HG02981 (cell line): Measurements from ENCODE around the gene CRLF2.
"Not testable (repeated sequence)": the region's sequence is repeated elsewhere in the genome, so short reads cannot be mapped to it uniquely, and the experiment has no call there.

ENCODE experiments used
- ATAC-seq: cut with Tn5 transposase; IDR thresholded peaks from one replicate; pipeline ENCODE4 v1.9.1; 2021; ENCODE audit warnings: mild to moderate bottlenecking, moderate library complexity; ENCODE audit not compliant: unreplicated experiment

The CRLF2 gene

GRCh38 chrX:1169189-1169588 is 43.3 kb downstream of the CRLF2 start:
- ATAC-seq = no peak

- no peak for ATAC-seq
Observed at GRCh38 chrX:1167918-1168481, 44.4 kb downstream of the CRLF2 start.

GRCh38 chrX:1167466-1167865 is 45.0 kb downstream of the CRLF2 start:
- no peak for ATAC-seq

GRCh38 chrX:1165535-1166196 is 46.8 kb downstream of the CRLF2 start:
- no peak for ATAC-seq

GRCh38 chrX:1164322-1165288 is 47.8 kb downstream of the CRLF2 start:
- no peak for ATAC-seq

- no peak for ATAC-seq
Observed at GRCh38 chrX:1163231-1163630, 49.2 kb downstream of the CRLF2 start.

GRCh38 chrX:1162119-1162916 is 50.1 kb downstream of the CRLF2 start:
- ATAC-seq = no peak

- no peak for ATAC-seq
Observed at GRCh38 chrX:1159548-1159947, 52.9 kb downstream of the CRLF2 start.

GRCh38 chrX:1156681-1157455 is 55.6 kb downstream of the CRLF2 start:
- ATAC-seq = not testable (repeated sequence)

GRCh38 chrX:1153940-1154339 is 58.5 kb downstream of the CRLF2 start:
- ATAC-seq = no peak

GRCh38 chrX:1152090-1152489 is 60.4 kb downstream of the CRLF2 start:
- ATAC-seq = no peak

- no peak for ATAC-seq
Observed at GRCh38 chrX:1151378-1152077, 60.9 kb downstream of the CRLF2 start.

GRCh38 chrX:1150569-1151347 is 61.7 kb downstream of the CRLF2 start:
- no peak for ATAC-seq

- no peak for ATAC-seq
Observed at GRCh38 chrX:1147611-1148515, 64.6 kb downstream of the CRLF2 start.

- ATAC-seq = no peak
Observed at GRCh38 chrX:1144293-1144692, 68.2 kb downstream of the CRLF2 start.
